Loucy (cell line): Measurements from ENCODE around the gene USP9Y.

ENCODE experiments used
- H2AFZ ChIP-seq: fragments of 200-600 bp; sonication (generic); 2 replicates; pipeline ENCODE4 v1.6.0; 2016; ENCODE audit warnings: antibody characterized with exemption, mild to moderate bottlenecking, low read length, moderate library complexity
- H3F3A ChIP-seq: fragments of 200-600 bp; 2 replicates; pipeline ENCODE4 v1.6.0; 2016; ENCODE audit warnings: antibody characterized with exemption, low read depth, mild to moderate bottlenecking
- H3K27me3 ChIP-seq: fragments of 200-600 bp; sonication (generic); 2 replicates; pipeline ENCODE4 v1.6.1; 2014; ENCODE audit warnings: low read length, mild to moderate bottlenecking; ENCODE audit not compliant: insufficient read depth, poor library complexity, severe bottlenecking
- H3K36me3 ChIP-seq: fragments of 200-600 bp; sonication (generic); 2 replicates; pipeline ENCODE4 v1.6.1; 2016; ENCODE audit warnings: low read length; ENCODE audit not compliant: insufficient read depth
- H3K4me1 ChIP-seq: fragments of 200-600 bp; sonication (generic); 2 replicates; pipeline ENCODE4 v1.5.1; 2014; ENCODE audit warnings: low read length, mild to moderate bottlenecking; ENCODE audit not compliant: insufficient read depth, poor library complexity, severe bottlenecking
- H3K4me2 ChIP-seq: fragments of 200-600 bp; sonication (generic); 2 replicates; pipeline ENCODE4 v1.6.0; 2014; ENCODE audit warnings: antibody characterized with exemption, low read length, low read depth, mild to moderate bottlenecking; ENCODE audit not compliant: poor library complexity, severe bottlenecking
- H3K4me3 ChIP-seq: fragments of 200-600 bp; sonication (generic); 2 replicates; pipeline ENCODE4 v1.5.1; 2014; ENCODE audit warnings: low read length, mild to moderate bottlenecking, mixed read lengths; ENCODE audit not compliant: poor library complexity, severe bottlenecking
- H3K79me2 ChIP-seq: fragments of 200-600 bp; sonication (generic); 2 replicates; pipeline ENCODE4 v1.6.1; 2014; ENCODE audit warnings: low read length; ENCODE audit not compliant: insufficient read depth
- H3K9ac ChIP-seq: fragments of 200-600 bp; sonication (generic); 2 replicates; pipeline ENCODE4 v1.6.0; 2014; ENCODE audit warnings: mild to moderate bottlenecking, low read depth, low read length, moderate library complexity; ENCODE audit not compliant: poor library complexity, severe bottlenecking
- H3K9me2 ChIP-seq: fragments of 200-600 bp; sonication (generic); replicated peaks from 2 replicates; pipeline ENCODE4 v1.6.1; 2016; ENCODE audit warnings: low read depth, low read length, mixed read lengths
- H3K9me3 ChIP-seq: fragments of 200-600 bp; sonication (generic); 2 replicates; pipeline ENCODE4 v1.6.1; 2014; ENCODE audit warnings: mild to moderate bottlenecking, antibody characterized with exemption, low read length, low read depth; ENCODE audit not compliant: insufficient read depth
- H4K20me1 ChIP-seq: fragments of 200-600 bp; sonication (generic); 2 replicates; pipeline ENCODE4 v1.6.0; 2014; ENCODE audit warnings: antibody characterized with exemption, low read length, mild to moderate bottlenecking; ENCODE audit not compliant: insufficient read depth, poor library complexity, severe bottlenecking
- CTCF ChIP-seq: fragments of 200-600 bp; sonication (generic); conservative IDR thresholded peaks from 2 replicates; pipeline ENCODE4 v1.5.1; 2014; ENCODE audit warnings: mild to moderate bottlenecking, antibody characterized with exemption, low read length
- EZH2phosphoT487 ChIP-seq: fragments of 200-600 bp; IDR thresholded peaks from 2 replicates; pipeline ENCODE4 v1.6.1; 2018; ENCODE audit warnings: antibody characterized with exemption, mild to moderate bottlenecking, moderate library complexity, borderline replicate concordance

Gene USP9Y

GRCh38 chrY:12742725-12743124, 41.7 kb downstream of the USP9Y start:
- Histone ChIP-seq H3K4me1 (no peaks in the 10 kb centered on the region), H3K79me2 (no peaks in the 10 kb centered on the region), H3K4me3 (no peak overlapping the region), H4K20me1 (no peaks in the 10 kb centered on the region), H3K27me3 (no peaks in the 10 kb centered on the region), H2AFZ (no peak overlapping the region), H3F3A (no peaks in the 10 kb centered on the region), H3K9ac (no peak overlapping the region), H3K9me3 (no peaks in the 10 kb centered on the region), H3K9me2 (no peaks in the 10 kb centered on the region), H3K36me3 (no peaks in the 10 kb centered on the region), H3K4me2 (no peak overlapping the region)
- TF ChIP-seq CTCF (no peak), EZH2phosphoT487 (no peak)

GRCh38 chrY:12744091-12744490, 43.1 kb downstream of the USP9Y start:
- Histone ChIP-seq H2AFZ (no peak overlapping the region), H3K4me1 (no peaks in the 10 kb centered on the region), H3K9me3 (no peaks in the 10 kb centered on the region), H4K20me1 (no peaks in the 10 kb centered on the region), H3K9ac (no peak overlapping the region), H3F3A (no peaks in the 10 kb centered on the region), H3K9me2 (no peaks in the 10 kb centered on the region), H3K27me3 (no peaks in the 10 kb centered on the region), H3K4me2 (no peak overlapping the region), H3K4me3 (no peak overlapping the region), H3K79me2 (no peaks in the 10 kb centered on the region), H3K36me3 (no peaks in the 10 kb centered on the region)
- TF ChIP-seq EZH2phosphoT487 (no peak), CTCF (no peak)

- Histone ChIP-seq H3K4me2 (no peak overlapping the region), H3K79me2 (no peaks in the 10 kb centered on the region), H3K36me3 (no peaks in the 10 kb centered on the region), H3K4me1 (no peaks in the 10 kb centered on the region), H4K20me1 (no peaks in the 10 kb centered on the region), H3K9me2 (no peaks in the 10 kb centered on the region), H3K27me3 (no peaks in the 10 kb centered on the region), H3K9ac (no peak overlapping the region), H3F3A (no peaks in the 10 kb centered on the region), H3K9me3 (no peaks in the 10 kb centered on the region), H2AFZ (no peak overlapping the region), H3K4me3 (no peak overlapping the region)
- TF ChIP-seq EZH2phosphoT487, result no peak
- TF ChIP-seq CTCF, result no peak
Observed at GRCh38 chrY:12749293-12749692, 48.3 kb downstream of the USP9Y start.
